Central memory CD4-positive, alpha-beta T cell (primary cell): ENCODE results near the gene MPC1L.

Experiments
- DNase-seq: peaks from one replicate; pipeline ENCODE4 v3.0.0; 2022

Gene MPC1L

DNA sequence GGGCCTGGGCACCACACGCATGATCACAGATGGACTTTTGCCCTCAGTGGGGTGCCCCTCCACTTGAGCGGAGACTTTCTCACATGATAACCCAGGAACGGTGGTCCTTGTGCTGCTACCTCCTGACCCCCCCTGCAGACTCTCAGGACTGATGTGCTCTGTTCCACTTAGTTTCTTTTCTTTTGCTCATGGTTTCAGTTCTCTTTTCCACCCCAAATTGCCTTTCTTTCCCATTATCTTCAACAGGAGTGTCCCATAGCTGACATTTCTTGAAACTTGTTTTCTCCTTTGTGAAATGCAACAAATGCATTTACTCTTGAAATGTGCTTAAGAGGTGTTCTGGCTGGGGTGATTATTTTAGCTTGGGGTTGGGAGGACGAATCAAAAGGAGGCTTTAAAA is 9.0 kb downstream of the MPC1L start:
- no peak for DNase-seq

DNA sequence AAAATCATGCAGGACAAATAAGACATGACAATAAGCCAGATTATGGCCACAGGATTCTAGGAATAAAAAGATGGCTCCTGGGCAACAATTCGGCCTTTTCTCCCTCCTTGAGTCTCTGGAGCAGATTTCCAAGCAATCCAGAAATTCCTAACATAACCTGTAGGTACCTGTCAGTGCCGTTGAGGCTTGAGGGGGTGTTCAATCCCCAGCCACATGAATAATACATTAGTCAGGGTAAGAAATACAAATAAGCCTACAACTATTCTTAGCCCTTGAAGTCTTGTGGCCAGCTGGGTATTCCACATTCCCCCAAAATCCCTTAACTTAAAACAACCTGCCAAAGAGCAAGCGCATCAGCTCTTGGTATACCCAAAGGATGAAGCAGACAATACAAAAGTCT is 14.5 kb downstream of the MPC1L start:
- no peak for DNase-seq

GRCh38 chrX:40644176-40644575 is 20.9 kb downstream of the MPC1L start:
- DNase-seq: no peak

- peak; percentile 69 for DNase-seq
These were observed 21.7 kb downstream of the MPC1L start for GRCh38 chrX:40644821-40645358.

DNA sequence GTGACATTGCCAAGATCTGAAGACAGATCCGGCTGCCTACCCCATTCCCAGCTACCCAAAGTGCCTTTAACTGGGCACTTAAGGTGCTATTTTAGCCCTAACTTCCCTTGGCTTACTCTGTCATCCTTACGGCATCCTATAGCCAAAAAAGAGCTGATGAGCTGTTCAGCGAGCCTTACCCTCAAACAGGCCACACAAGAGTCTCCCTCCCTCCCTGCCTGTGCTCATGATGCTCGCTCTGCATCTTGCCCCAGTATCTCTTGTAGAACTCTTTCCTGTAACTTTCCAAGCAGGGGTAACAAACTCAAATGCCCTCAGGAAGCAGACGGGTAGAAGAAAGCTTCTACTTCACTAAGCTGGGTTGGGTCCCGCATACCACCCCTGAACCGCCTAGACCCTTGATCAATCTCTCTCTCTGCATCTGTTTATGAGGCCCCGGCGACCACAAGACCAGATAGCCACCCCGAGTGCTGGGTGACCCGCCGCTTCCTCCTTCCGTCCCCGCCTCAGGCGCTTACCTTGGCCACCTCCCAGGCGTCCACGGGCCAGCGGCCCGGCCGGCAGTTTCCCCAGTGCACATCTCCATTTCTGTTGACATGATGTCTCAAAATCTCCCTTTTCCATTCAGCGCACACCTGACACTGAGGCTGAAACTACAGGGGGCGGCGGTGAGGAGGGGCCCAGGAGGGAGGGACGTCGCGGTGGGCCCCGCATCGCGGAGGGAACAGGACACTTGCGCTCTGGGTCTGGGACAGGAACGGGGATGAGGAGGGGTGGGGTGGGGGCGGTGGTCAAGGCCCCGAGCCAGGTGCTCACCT is 23.5 kb downstream of the MPC1L start:
- peak; percentile 22 for DNase-seq

DNA sequence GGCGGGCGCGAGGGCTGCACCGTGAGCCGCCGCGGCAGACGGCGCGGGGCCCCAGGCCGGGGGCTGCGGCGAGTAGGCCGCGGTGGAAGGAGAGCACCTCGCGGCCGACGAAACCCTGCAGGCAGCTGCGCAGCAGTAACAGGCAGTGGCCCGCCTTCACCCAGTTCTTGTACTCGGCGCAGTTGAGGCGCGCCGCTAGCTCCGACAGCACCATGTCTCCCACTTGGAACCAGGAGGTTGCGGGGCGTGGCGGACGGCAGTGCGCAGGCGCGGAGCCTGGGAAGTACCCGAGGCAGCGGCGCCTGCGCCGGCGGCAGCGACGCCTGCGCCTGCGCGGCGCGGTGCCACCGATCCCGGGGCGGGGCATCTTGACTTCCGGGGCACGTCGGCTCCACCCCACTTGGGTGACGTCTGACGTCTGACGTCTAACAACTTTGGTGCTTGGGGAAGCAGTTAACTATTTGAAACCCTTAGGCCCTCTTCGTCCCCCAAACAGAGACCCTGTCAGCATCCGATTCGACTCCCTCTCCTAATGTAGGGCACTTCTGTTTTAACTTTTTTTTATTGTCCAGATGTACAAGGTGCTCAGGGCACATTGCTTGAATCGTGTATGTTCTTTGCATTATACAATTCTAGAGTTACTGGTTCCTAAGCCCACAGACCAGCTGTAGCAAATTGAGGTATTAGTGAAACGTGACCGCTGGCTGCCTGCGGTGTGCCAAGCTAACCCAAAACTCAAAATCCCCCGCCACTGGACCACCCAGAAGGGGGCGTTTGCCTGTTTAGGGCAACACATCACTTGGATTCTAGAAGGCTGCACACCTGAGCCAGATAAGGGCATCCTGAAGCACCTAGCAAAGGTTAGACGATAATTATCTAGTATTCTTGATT is 24.3 kb downstream of the MPC1L start, which contains the start of gene CXorf38:
TSS of gene CXorf38 (minus strand) at position 255 of the 891 bp plus-strand sequence. CDS start at position 214, 41 bp downstream.
- peak; percentile 95 for DNase-seq

DNA sequence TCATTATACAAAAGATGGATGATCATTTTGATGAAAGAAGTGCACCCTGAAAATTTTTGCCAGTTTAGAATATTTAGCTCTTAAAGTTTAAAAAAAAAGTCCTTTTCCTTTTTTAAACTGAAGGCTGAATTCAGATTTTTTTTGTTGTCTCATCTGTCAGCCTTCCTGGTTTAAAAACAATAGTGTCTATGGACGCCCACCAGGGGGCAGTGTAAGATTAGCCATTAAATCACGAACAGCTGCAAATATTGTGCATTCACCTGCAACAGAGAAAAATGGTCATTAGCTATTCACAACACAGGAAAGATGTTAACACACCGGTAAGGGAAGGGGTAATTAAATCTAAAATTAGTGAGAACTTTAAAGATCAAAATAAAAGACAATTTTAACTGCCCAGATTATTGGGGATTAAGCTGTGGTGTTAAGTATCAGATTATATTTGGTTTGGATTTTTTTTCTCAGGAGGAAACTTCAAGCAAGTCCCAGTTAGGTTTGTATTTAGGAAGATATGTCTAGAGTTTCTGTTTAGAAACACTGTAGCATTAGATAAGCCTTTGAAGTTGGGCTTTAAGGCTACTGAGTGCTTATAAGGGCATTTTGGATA is 28.5 kb downstream of the MPC1L start:
- DNase-seq: peak; percentile 73

DNA sequence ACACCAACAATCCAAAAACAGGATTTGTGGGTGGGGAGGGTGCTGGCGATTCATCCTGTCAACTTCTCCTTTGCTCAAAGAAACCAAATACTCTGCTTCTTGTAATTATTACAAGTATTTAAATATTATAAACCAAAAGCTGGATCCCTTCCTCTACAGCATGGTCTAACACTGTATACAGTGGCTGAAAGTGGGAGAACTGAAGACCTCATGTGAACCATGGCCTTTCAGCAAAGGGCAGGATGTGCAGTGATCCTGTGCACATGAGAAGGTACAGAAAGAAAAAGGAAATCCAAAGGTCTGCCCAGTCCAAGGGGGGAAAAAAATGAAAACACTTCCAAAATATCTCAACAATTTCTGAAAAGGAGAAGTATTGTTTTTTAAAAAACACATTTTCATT is 29.4 kb downstream of the MPC1L start:
- no peak for DNase-seq

- DNase-seq: no peak
These were observed 30.3 kb downstream of the MPC1L start for GRCh38 chrX:40653535-40653934.

- no peak for DNase-seq
These were observed 37.2 kb downstream of the MPC1L start for GRCh38 chrX:40660381-40660780.

GRCh38 chrX:40661489-40661888 is 38.3 kb downstream of the MPC1L start:
- DNase-seq: no peak

GRCh38 chrX:40663078-40663740 is 40.0 kb downstream of the MPC1L start:
- no peak for DNase-seq

- DNase-seq: no peak
These were observed 40.8 kb downstream of the MPC1L start for GRCh38 chrX:40663880-40664630.

- no peak for DNase-seq
These were observed 47.9 kb downstream of the MPC1L start for GRCh38 chrX:40671126-40671525.
